GM19452 (cell line): ENCODE measurements around the gene FBXO24.
A peak's percentile ranks its signal among the peaks of the same experiment; 100 is the strongest.

Experiments used
- ATAC-seq: cut with Tn5 transposase; IDR thresholded peaks from one replicate; pipeline ENCODE4 v1.9.1; 2021; ENCODE audit not compliant: unreplicated experiment

The FBXO24 gene

DNA sequence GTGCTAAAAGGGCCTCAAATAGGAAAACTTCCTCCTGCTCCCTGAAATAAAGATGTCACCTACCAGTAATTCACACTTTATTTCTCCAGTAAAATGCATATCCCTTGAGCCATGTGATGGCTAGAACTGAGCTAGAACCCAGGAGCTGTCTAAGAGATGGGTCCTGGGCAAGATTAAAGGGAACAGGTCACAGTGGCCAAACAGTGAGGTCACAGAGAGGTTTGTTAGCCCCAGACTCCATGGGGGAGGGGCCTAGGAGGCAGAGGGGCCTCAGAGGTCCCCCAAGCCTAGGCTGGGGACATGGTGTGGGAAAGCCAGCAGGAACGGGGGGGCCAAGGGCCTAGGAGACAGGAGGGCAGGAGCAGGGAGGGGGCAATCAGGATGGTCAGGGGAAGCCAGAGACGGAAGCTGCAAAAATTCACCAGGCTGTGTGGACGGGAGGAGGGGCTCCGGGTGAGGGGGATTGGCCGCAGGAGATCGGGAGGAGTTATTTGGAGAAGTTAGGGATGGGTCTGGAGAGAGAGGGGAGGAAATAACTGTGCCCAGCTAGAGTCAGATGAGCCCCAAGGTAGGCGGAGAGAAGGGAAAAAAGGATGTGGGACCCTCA, 3.3 kb downstream of the FBXO24 start:
- no peak for ATAC-seq

DNA sequence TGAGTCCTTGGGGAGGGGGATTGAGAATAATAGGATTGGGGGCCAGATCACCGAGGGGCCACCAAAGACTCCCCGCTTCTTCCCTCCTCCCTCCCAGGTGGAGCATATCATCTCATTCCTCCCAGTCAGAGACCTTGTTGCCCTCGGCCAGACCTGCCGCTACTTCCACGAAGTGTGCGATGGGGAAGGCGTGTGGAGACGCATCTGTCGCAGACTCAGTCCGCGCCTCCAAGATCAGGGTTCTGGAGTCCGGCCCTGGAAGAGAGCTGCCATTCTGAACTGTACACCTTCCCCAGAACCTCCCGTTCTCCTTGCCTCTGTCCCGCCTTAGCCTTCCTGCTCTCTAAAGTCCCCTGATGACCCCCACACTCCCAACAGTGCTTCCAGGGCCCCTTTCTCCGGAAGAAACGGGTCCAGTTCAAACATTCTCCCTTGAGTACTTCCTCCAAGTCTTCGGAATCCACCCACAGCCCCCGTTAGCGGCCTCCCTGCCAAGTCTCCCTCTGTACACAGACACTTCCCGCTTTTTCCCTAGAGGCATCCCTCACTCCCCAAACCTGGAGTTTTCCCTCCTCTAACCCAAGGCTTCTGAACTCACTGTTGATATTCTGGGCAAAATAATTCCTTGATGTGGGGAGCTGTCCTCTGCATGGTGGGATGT, 4.1 kb downstream of the FBXO24 start:
- no peak for ATAC-seq

DNA sequence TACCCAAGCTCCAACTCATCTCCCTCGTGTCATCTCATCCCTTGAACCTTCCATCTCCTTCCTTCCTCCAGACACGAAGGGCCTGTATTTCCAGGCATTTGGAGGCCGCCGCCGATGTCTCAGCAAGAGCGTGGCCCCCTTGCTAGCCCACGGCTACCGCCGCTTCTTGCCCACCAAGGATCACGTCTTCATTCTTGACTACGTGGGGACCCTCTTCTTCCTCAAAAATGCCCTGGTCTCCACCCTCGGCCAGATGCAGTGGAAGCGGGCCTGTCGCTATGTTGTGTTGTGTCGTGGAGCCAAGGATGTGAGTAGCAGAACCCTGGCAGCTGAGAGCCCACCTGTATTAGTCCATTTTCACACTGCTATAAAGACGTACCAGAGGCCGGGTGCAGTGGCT, 5.5 kb downstream of the FBXO24 start:
- ATAC-seq: no peak

DNA sequence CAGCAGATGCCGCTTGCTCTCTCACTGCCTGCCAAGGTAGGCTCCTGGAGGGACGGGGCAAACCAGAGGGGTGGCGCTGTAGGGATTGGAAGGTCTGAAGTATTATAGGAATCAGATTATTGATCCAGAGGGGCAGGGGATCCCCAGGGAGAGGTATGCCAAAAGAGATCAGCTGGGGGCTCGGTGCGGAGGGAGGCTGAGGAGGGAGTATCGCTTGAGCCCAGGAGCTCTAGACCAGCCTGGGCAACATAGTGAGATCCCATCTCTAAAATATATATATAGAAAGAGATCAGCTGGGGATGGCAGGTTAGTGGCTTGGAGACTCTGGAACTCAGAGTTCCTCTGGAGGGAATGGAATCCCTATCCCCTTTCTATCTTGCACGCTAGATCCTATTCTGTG, 9.1 kb downstream of the FBXO24 start:
- ATAC-seq: no peak

DNA sequence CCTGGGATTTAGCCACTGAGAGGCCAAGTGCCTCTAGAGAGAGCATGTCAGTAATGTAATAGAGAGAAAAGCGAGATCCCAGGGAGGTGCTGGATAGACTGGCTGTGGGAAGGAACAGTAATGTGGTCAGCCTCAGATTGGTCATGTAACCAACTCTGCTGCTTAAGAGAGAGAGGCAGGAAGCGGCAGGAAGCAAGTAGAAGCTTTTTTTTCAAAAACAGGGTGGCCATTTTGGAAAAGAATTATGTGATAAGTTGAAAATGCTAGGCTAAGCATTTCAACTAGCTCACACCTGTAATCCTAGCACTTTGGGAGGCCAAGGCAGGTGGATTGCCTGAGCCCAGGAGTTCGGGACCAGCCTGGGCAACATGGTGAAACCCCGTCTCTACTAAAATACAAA, 12.3 kb downstream of the FBXO24 start:
- no peak for ATAC-seq

DNA sequence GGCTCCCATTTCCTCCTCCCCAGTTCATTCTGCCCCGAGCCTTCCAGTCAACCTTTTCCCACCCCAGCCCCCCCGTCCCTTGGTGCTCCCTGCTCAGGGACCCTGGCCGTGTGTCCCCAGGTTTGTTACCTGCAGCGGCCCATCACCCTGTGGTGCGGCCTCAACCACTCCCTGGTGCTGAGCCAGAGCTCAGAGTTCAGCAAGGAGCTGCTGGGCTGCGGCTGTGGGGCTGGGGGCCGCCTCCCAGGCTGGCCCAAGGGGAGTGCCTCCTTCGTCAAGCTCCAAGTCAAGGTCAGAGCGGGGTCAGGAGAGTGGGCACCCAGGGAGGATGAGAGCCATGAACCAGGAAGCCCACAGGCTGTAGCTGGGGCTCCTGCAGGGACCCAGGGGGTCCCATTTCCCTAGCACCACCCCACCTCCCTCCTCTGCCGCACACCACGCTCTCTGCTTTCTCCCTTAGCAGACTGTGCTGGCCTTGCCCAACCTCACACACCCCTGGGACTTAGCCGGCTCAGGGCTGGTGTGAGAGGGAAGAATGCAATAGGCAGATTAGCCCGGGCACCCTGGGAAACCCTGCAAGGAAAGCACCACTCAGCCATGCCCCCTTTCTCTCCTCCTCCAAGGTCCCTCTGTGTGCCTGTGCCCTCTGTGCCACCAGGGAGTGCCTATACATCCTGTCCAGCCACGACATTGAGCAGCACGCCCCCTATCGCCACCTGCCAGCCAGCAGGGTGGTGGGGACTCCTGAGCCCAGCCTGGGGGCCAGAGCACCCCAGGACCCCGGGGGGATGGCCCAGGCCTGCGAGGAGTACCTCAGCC, 14.0 kb downstream of the FBXO24 start:
- ATAC-seq: no peak

DNA sequence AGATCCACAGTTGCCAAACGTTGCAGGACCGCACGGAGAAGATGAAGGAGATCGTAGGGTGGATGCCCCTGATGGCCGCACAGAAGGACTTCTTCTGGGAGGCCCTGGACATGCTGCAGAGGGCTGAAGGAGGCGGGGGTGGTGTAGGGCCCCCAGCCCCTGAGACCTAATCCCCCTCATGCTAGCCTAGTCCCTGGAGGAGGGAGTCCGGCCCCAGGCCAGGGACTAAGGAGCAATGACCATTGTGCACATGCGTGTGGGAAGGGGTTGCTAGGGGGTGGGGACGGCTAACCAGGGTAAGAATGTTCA, 14.6 kb downstream of the FBXO24 start:
- no peak for ATAC-seq

DNA sequence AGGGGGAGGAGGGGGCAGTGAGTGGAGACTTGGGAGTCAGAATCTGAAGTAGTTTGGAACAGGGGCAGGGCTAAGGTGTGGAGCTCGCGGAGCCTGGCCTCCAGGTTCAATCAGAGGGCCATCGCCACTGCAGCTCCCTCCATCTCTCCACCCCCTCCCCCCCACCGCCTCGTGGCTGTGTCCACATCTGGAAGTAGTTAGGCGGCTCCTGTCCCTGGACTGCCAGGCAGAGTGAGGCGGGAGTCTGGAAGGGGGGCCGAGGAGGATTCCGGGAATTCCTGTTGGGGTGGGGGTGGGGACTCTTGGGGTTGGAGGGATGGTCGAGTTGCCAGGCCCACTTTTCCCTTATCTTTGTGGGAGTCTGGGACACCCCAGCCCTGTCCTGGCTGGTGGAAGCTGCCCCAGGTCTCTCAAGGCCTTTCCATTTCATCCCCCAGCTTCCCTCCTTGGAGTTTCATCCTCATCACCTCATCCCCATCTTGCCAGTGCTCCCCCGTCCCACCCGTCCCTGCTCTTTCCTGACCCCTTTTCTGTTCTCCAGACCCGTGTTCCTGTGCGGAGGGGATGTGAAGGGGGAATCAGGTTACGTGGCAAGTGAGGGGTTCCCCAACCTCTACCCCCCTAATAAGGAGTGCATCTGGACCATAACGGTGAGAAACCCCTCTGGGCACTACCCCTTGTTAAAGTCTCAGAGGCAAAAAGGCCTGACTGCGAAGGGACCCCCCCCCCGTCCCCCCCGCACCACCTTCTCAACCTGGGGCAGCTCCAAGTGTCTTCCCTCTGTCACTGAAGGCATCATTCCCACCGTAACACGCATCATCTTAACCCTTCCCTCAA, 17.0 kb downstream of the FBXO24 start:
- no peak for ATAC-seq

DNA sequence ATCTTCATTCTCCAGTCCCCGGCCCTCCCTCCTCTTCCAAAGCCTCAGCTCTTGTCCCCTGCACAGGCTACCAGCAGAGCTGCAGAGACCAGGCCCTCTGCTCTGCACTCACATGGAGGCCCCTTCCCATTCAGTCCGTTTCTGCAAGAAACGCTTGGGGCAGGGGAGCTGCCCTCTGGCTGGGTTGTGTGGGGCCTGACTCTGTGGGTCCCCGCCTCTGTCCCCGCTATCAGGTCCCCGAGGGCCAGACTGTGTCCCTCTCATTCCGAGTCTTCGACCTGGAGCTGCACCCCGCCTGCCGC, 17.5 kb downstream of the FBXO24 start:
- no peak for ATAC-seq

DNA sequence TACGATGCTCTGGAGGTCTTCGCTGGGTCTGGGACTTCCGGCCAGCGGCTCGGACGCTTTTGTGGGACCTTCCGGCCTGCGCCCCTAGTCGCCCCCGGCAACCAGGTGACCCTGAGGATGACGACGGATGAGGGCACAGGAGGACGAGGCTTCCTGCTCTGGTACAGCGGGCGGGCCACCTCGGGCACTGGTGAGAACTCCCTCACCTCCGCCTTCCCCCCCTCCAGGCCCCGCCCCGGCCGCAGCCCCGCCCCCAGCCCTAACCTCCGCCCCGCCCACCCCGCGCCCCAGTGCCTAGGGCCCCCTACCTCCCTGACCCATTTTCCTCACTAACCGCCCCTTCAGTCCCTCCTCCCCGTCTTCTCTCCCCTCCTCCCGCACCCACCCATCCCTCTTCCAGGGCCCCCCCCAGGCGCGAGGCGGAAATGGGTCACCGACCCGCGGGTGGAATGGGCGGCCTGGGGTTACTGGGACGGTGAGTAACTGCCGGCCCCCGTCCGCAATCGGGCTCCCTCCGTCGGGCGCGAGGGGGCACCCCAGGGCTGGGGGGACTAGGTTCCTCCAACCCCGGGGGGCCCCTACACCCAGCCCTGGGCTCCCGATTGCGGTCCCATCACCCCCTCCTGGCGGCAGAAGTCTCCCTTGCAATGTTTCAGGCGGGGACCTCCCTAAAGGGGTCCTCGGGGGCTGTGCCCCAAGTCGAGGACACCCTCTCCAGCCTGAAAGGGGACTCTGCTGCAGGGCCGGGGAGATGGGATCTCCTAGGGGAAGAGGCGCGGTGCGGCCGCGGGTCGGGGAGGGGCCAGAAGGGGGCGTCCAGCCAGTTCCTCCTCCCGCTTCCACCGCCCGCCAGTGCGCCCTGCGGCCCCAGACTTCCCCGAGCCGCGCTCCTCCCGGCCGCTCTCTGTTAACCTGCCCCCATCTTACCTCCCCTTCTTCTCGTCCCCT, 18.2 kb downstream of the FBXO24 start:
- no peak for ATAC-seq

DNA sequence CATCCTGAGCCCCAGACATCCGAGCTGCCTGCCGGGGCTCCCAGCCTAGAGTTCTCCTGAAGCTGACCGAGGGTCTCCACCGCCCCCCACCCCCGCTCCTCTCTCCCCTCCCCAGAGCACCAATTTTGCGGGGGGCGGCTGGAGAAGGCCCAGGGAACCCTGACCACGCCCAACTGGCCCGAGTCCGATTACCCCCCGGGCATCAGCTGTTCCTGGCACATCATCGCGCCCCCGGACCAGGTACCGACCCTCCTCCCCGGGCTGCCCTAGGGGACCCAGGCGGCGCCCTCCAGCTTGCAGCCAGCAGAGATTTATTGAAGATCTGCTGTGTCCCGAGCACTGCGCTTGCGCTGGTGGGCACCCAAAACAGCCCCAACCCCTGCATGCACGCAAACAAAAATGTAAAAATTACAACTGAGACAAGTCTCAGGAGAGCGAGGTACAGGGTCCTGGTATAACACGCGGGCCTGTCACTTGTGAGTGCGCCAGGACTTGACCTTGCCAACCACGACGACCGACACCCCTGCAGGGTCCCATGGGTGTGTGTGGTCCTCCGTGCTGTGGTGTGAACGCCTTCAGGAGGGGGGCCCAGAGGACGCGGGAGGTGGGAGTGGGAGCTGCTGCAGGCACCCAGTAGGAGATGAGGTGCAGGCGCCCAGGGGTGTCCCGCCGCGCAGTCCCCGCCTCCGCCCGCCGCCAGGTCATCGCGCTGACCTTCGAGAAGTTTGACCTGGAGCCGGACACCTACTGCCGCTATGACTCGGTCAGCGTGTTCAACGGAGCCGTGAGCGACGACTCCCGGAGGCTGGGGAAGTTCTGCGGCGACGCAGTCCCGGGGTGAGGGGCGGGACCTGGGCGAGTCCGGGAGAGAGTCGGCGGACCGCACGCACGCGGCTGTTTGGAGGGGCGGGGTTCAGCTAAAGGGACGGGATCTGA, 19.1 kb downstream of the FBXO24 start:
- no peak for ATAC-seq

DNA sequence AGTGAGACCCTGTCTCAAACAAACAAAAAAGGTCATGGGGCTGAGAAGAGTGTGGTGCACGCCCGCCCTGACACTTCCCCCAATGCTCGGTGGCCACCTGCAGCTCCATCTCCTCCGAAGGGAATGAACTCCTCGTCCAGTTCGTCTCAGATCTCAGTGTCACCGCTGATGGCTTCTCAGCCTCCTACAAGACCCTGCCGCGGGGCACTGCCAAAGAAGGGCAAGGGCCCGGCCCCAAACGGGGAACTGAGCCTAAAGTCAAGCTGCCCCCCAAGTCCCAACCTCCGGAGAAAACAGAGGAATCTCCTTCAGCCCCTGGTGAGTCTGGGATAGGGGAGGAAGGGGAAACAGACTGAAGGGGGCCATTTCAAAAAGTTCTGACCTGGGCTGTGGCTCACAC, 20.2 kb downstream of the FBXO24 start:
- no peak for ATAC-seq

DNA sequence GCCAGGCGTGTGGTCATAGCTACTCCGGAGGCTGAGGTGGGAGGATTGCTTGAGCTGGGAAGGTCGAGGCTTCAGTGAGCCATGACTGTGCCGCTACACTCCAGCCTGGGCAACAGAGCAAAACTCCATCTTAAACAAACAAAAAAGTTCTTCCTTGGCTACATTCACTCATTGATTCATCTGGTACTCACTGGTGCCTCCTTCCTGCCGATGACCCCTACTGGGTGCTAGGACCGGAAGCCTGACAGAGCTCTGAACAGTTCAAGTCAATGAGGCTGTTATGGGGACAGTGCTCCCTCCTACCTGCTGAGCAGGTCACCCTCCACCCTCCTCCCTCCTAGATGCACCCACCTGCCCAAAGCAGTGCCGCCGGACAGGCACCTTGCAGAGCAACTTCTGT, 21.0 kb downstream of the FBXO24 start:
- ATAC-seq: no peak

DNA sequence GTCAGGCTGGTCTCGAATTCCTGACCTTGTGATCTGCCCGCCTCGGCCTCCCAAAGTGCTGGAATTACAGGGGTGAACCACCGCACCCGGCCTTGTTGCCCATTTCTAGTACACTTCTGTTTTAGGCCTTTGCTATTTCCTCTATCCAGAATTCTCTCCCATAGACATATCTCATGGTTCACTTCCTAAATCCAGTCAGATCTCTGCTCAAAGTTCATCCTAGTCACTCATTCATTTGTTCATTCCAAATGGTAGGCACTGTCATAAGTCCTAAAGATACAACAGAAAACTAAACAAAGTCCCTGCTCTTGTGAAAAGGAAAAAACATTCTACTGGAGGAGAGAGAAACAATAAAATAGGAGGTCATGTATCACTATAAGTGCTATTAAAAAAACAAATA, 23.8 kb downstream of the FBXO24 start:
- no peak for ATAC-seq

DNA sequence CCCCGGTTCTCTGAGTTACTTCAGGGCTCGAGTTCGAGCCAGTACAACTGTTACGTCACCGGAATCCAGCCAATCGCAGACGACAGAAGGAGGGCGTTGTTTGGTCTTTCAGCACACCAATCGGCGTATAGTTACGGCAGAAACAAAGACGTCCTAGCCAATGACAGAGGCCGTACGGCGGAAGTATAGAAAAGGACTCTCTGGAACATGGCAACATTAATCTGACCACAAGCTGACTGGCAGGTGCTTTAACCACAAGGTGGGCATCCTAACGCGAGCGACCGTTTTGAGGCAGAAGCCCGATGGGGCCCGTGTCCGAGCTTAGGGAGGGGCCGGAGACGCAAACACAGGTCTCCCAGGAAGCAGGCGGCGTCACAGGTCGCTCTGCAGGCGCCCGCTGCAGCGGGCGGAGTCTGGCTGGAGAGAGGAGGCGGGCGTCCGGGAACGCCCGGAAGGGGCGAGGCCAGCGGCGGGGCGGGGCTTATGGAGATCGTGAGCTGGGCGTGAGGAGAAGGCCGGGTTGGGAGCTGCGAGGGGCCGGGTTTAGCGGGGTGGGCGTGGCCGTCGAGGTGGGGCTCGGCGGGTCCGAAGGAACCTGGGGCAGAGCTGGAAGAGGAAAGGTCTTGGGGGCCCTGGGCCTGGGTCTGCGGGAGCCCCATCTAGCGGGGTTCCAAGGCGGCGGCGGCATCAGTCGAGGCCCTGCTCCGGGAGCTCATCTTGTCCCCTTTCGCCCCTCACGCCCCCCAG, 26.0 kb downstream of the FBXO24 start, which contains the start of gene MOSPD3:
Gene MOSPD3, plus strand, starts transcription at position 558 of the 747 bp plus-strand sequence. CDS start 252 bp downstream, outside the sequence.
- peak; percentile 89 for ATAC-seq

DNA sequence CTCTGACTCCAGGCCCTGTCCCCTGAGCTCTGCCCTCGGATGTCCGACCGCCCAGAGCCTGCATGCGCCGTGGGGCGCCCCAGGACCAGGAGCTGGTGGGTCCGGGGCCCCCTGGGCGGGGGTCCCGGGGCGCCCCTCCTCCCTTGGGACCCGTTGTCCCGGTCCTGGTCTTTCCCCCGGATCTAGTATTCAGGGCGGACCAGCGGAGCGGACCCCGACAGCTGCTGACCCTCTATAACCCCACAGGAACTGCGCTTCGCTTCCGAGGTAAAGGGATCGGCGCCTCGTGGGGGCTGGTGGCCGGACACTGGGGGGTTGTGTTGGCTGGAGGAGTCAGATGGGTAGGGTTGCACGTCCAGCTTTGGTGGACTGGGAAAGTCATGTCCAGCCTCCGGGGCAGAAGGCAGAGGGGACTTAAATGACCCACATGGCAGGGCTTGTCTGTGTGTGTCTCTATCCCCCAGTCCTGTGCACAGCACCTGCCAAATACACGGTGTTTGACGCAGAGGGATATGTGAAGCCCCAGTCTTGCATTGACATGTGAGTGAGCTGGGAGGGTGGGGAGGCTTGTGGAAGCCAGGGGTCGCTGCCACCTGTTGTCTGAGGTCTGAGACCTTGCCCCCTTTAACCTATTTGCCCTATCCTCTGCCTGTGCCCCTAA, 26.7 kb downstream of the FBXO24 start:
- no peak for ATAC-seq

DNA sequence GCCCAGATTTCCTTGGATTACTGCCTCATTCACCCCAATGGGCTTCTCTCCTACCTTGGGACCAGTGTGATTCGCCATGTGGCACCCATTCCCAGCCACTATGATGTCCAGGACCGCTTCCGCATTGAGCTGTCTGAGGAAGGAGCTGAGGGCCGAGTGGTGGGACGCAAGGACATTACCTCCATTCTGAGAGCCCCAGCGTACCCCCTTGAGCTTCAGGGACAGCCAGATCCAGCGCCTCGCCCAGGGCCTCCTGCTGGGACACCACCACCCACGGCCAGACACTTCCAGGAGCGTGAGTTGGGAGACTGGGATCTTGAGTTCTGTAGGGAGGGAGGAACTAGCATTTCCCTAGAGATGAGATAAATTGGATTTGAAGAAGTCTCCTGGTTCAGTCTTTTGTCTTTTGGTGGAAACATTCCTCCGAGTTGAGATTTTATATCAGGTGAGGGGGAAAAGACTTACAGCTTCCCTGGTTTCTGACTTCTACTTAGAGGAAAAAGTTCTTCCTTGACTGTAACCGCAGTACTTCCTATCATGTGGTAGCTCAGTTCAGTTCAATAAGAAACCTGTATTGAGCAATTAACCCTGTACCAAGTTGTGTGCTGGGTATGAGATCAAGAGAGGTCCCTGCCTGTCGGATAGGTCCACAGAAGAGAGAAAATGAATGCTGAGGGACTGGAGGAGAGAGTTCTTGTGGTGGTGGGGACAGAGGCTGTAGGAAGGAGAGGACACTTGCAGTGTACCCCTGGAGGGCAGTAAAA, 27.5 kb downstream of the FBXO24 start:
- ATAC-seq: no peak
